SK-N-SH (cell line): ENCODE measurements around the gene ANKRD44. TPM values are rescaled to one million over a fixed set of nuclear protein-coding genes. Genes with fewer than 3 reads are reported as not detected.

ENCODE experiments used
- CTCF ChIA-PET: fragments of 300-600, 350-600 bp; formaldehyde crosslinking; extraction: SDS; loops from one replicate; lab custom pipeline; 2021; lab: Yijun Ruan, JAX
- POLR2A ChIA-PET: fragments of 350-600 bp; sonication (Branson Sonifier 250); formaldehyde crosslinking; extraction: SDS; loops from one replicate; lab custom pipeline; 2020; ENCODE audit warnings: antibody characterized with exemption, inconsistent platforms; lab: Yijun Ruan, JAX
- DNase-seq: peaks from one replicate; pipeline ENCODE4 v3.0.0; 2012
- H2AFZ ChIP-seq: fragments of 200-600 bp; sonication (generic); 2 replicates; pipeline ENCODE4 v1.8.1; 2016; ENCODE audit warnings: antibody characterized with exemption, mild to moderate bottlenecking, low read depth
- H3F3A ChIP-seq: fragments of 200-600 bp; sonication (generic); replicated peaks from 2 replicates; pipeline ENCODE3; 2016; ENCODE audit warnings: antibody characterized with exemption, mild to moderate bottlenecking; ENCODE audit not compliant: insufficient read depth
- H3K27ac ChIP-seq, 2 experiments: fragments of 200-500 bp in 1 of 2; fragments of 200-600 bp in 1 of 2; sonication (Bioruptor generic) in 1 of 2; sonication (generic), shearing (Covaris generic) in 1 of 2; 2 replicates each; pipeline versions ENCODE4 v1.5.1 to v1.6.1; 2014 to 2016; ENCODE audit warnings: low read depth in 2 of 2, inconsistent platforms in 1 of 2, low read length in 1 of 2, mild to moderate bottlenecking in 1 of 2, mixed read lengths in 1 of 2
- H3K27me3 ChIP-seq: fragments of 200-600 bp; sonication (generic), shearing (Covaris generic); 2 replicates; pipeline ENCODE4 v1.6.1; 2016; ENCODE audit warnings: mixed run types; ENCODE audit not compliant: insufficient read depth
- H3K36me3 ChIP-seq, 2 experiments: fragments of 200-500 bp in 1 of 2; fragments of 200-600 bp in 1 of 2; sonication (Bioruptor generic) in 1 of 2; sonication (generic) in 1 of 2; replicated peaks in 1 of 2; 2 replicates each; pipeline versions ENCODE3 to v1.5.1; 2014 to 2016; ENCODE audit warnings: low read length in 1 of 2, mild to moderate bottlenecking in 1 of 2; ENCODE audit not compliant: insufficient read depth in 2 of 2, control insufficient read depth in 1 of 2
- H3K4me1 ChIP-seq, 2 experiments: fragments of 200-500 bp in 1 of 2; fragments of 200-600 bp in 1 of 2; sonication (Bioruptor generic) in 1 of 2; sonication (generic), shearing (Covaris generic) in 1 of 2; 2 replicates each; pipeline versions ENCODE4 v1.5.1 to v1.6.1; 2014 to 2016; ENCODE audit warnings: low read depth in 1 of 2, low read length in 1 of 2, mixed run types in 1 of 2; ENCODE audit not compliant: insufficient read depth in 2 of 2, control insufficient read depth in 1 of 2
- H3K4me2 ChIP-seq: fragments of 200-600 bp; sonication (generic), shearing (Covaris generic); 2 replicates; pipeline ENCODE4 v1.6.1; 2017; ENCODE audit warnings: mixed run types
- H3K4me3 ChIP-seq, 2 experiments: fragments of 200-500 bp in 1 of 2; fragments of 200-600 bp in 1 of 2; sonication (Bioruptor generic) in 1 of 2; sonication (generic), shearing (Covaris generic) in 1 of 2; 2 replicates each; pipeline versions ENCODE4 v1.5.1 to v1.8.1; 2014 to 2016; ENCODE audit warnings: low read depth in 2 of 2, inconsistent platforms in 1 of 2, low read length in 1 of 2, mild to moderate bottlenecking in 1 of 2, mixed read lengths in 1 of 2, moderate library complexity in 1 of 2
- H3K79me2 ChIP-seq: fragments of 200-600 bp; sonication (generic); 2 replicates; pipeline ENCODE4 v1.8.1; 2017; ENCODE audit warnings: mild to moderate bottlenecking; ENCODE audit not compliant: insufficient read depth
- H3K9ac ChIP-seq: fragments of 200-600 bp; sonication (generic); 2 replicates; pipeline ENCODE4 v1.6.1; 2017; ENCODE audit warnings: mixed run types
- H3K9me2 ChIP-seq: fragments of 200-600 bp; sonication (generic); 2 replicates; pipeline ENCODE4 v1.6.1; 2017; ENCODE audit warnings: mixed run types
- H3K9me3 ChIP-seq: fragments of 200-600 bp; sonication (generic); 2 replicates; pipeline ENCODE4 v1.6.1; 2017; ENCODE audit warnings: mixed run types, mild to moderate bottlenecking, moderate library complexity
- H4K20me1 ChIP-seq: fragments of 200-600 bp; sonication (generic); 2 replicates; pipeline ENCODE4 v1.6.1; 2017; ENCODE audit warnings: mild to moderate bottlenecking, mixed run types; ENCODE audit not compliant: insufficient read depth
- EZH2phosphoT487 ChIP-seq: fragments of 200-600 bp; sonication (generic); IDR thresholded peaks from 2 replicates; pipeline ENCODE4 v1.6.1; 2017; ENCODE audit warnings: low read depth, mixed run types, mild to moderate bottlenecking, antibody characterized with exemption, moderate library complexity, borderline replicate concordance
- FOXJ3 ChIP-seq: sonication (generic); formaldehyde crosslinking; IDR thresholded peaks from 2 replicates; pipeline ENCODE4 v1.5.1; 2020; ENCODE audit warnings: mild to moderate bottlenecking, missing genetic modification reagents
- GABPA ChIP-seq: IDR thresholded peaks from 2 replicates; pipeline ENCODE4 v1.4.0; 2012; ENCODE audit warnings: low read depth, mild to moderate bottlenecking
- GATA2 ChIP-seq: sonication (generic); formaldehyde crosslinking; IDR thresholded peaks from 2 replicates; pipeline ENCODE4 v1.5.0; 2020; ENCODE audit warnings: mild to moderate bottlenecking, missing genetic modification reagents
- MAX ChIP-seq: IDR thresholded peaks from 2 replicates; pipeline ENCODE4 v1.4.0; 2012; ENCODE audit warnings: low read depth
- POLR2AphosphoS5 ChIP-seq: IDR thresholded peaks from 2 replicates; pipeline ENCODE4 v1.6.1; 2012; ENCODE audit warnings: low read depth, low read length
- RAD21 ChIP-seq: IDR thresholded peaks from 2 replicates; pipeline ENCODE4 v1.6.1; 2012; ENCODE audit warnings: mild to moderate bottlenecking, low read length
- RCOR1 ChIP-seq: fragments of 150-350 bp; IDR thresholded peaks from 2 replicates; pipeline ENCODE4 v1.6.1; 2017; ENCODE audit warnings: antibody characterized with exemption, low read length
- RFX5 ChIP-seq: IDR thresholded peaks from 2 replicates; pipeline ENCODE4 v1.6.1; 2012; ENCODE audit warnings: mild to moderate bottlenecking, improper control_type of control experiment, low read length
- RXRA ChIP-seq: IDR thresholded peaks from 2 replicates; pipeline ENCODE4 v1.4.0; 2012; ENCODE audit warnings: low read depth, mild to moderate bottlenecking, borderline replicate concordance
- SIN3A ChIP-seq: IDR thresholded peaks from 2 replicates; pipeline ENCODE4 v1.6.1; 2012; ENCODE audit warnings: low read depth, mild to moderate bottlenecking, low read length, moderate library complexity, borderline replicate concordance
- SMC3 ChIP-seq: IDR thresholded peaks from 2 replicates; pipeline ENCODE4 v1.6.1; 2012; ENCODE audit warnings: low read depth, low read length, improper control_type of control experiment
- YY1 ChIP-seq: IDR thresholded peaks from 2 replicates; pipeline ENCODE4 v1.4.0; 2012; ENCODE audit warnings: low read depth, mild to moderate bottlenecking
- ZBTB33 ChIP-seq: IDR thresholded peaks from 2 replicates; pipeline ENCODE4 v1.4.0; 2012; ENCODE audit warnings: low read depth, borderline replicate concordance
- WGBS: methylation state at CpG from one replicate; pipeline ENCODE4 v1.1.6; 2017; ENCODE audit warnings: low lambda C conversion rate; 5-methylcytosine and 5-hydroxymethylcytosine counted together
- polyA plus RNA-seq, 3 experiments: library from polyadenylated mRNA; depleted of rRNA; stranded (reverse); fragments of >200 nt; gene quantifications; 2 replicates each; pipeline ENCODE4 v1.2.3, GENCODE V29; 2012
- TF ChIP-seq, protein P1 (sequence below): IDR thresholded peaks from 2 replicates; pipeline ENCODE4 v1.4.0; 2012; ENCODE audit warnings: low read depth, borderline replicate concordance
- TF ChIP-seq, protein P2 (sequence below): IDR thresholded peaks from 2 replicates; pipeline ENCODE4; 2012

The ANKRD44 gene
- polyA plus RNA-seq, 1 of the 3 experiments (the other 2 are of a cell fraction), result 12.5 TPM

- Histone ChIP-seq H2AFZ (no peak overlapping the region), H3F3A (no peaks in the 10 kb centered on the region), H3K9ac (no peak overlapping the region), H4K20me1 (no peaks in the 10 kb centered on the region)
- CTCF ChIA-PET, result interaction anchor here (0.8 kb wide), 1 partner anchor 18 kb away, joined by 3 read pairs; no protein-coding TSS in a partner anchor
- TF ChIP-seq RXRA (no peak), SMC3 (no peak), FOXJ3 (CRISPR knock-in tag) (no peak), EZH2phosphoT487 (no peak), MAX (no peak), GABPA (no peak), SIN3A (no peak), POLR2AphosphoS5 (no peak), RAD21 (no peak), RFX5 (no peak), ZBTB33 (no peak), RCOR1 (no peak), GATA2 (no peak), YY1 (no peak)
- TF ChIP-seq, protein P1, sequence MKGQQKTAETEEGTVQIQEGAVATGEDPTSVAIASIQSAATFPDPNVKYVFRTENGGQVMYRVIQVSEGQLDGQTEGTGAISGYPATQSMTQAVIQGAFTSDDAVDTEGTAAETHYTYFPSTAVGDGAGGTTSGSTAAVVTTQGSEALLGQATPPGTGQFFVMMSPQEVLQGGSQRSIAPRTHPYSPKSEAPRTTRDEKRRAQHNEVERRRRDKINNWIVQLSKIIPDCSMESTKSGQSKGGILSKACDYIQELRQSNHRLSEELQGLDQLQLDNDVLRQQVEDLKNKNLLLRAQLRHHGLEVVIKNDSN, result no peak
- TF ChIP-seq, protein P2, sequence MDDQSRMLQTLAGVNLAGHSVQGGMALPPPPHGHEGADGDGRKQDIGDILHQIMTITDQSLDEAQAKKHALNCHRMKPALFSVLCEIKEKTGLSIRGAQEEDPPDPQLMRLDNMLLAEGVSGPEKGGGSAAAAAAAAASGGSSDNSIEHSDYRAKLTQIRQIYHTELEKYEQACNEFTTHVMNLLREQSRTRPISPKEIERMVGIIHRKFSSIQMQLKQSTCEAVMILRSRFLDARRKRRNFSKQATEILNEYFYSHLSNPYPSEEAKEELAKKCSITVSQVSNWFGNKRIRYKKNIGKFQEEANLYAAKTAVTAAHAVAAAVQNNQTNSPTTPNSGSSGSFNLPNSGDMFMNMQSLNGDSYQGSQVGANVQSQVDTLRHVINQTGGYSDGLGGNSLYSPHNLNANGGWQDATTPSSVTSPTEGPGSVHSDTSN, result no peak
- TF ChIP-seq, all 33 proteins: peak for 0
- POLR2A ChIA-PET, result no interaction called here
- Histone ChIP-seq H3K4me2 (no peak overlapping the region), H3K4me1 (no peaks in the 10 kb centered on the region), H3K36me3 (no peaks in the 10 kb centered on the region), H3K27me3 (no peaks in the 10 kb centered on the region), H3K9me3 (no peaks in the 10 kb centered on the region), H3K79me2 (no peaks in the 10 kb centered on the region), H3K4me3 (no peak overlapping the region), H3K27ac (no peak overlapping the region), H3K9me2 (no peaks in the 10 kb centered on the region)
- no peak for DNase-seq
- 95% methylated on average over 1 of the region's 1 CpG for WGBS
Measured at GRCh38 chr2:196963961-196964360, 346.6 kb downstream of the ANKRD44 start.
